HG03565 (cell line): ENCODE measurements around the gene TREM2.
"Not testable (repeated sequence)": the region's sequence is repeated elsewhere in the genome, so short reads cannot be mapped to it uniquely, and the experiment has no call there.

Source experiments
- ATAC-seq: cut with Tn5 transposase; IDR thresholded peaks from one replicate; pipeline ENCODE4 v1.9.1; 2021; ENCODE audit warnings: mild to moderate bottlenecking, moderate library complexity; ENCODE audit not compliant: unreplicated experiment

The TREM2 gene

DNA sequence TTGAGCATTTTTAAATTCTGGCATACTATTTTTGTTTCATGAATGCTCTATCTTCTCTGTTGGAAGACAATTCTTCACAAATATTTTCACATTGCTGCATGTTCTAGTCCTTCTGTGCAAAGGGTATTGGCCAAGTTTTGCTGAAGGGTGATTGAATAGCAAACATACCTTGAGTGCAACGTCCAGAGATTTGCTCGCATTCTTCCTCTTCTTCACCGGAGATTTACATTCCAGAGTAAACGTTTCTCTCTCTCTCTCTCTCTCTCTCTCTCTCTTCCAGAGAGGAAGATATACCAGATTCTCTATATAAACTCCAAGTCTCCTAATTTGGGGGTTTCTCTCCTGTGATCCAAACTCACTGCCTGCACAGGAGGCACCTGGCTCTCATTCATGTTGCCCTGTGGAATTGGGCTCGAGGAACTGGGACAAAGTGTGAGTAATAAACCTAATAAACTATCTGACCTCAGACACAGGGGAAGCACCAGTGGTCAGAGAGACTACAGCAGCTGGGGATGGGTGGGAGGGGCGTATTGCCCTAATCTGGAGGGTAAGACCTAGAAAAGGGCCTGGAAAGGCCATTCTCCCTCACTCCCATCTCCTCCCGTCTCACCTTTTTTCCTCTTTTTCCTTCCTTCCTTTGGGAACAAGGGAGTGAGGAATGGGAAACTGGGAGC lies 7.6 kb downstream of the TREM2 start:
- no peak for ATAC-seq

DNA sequence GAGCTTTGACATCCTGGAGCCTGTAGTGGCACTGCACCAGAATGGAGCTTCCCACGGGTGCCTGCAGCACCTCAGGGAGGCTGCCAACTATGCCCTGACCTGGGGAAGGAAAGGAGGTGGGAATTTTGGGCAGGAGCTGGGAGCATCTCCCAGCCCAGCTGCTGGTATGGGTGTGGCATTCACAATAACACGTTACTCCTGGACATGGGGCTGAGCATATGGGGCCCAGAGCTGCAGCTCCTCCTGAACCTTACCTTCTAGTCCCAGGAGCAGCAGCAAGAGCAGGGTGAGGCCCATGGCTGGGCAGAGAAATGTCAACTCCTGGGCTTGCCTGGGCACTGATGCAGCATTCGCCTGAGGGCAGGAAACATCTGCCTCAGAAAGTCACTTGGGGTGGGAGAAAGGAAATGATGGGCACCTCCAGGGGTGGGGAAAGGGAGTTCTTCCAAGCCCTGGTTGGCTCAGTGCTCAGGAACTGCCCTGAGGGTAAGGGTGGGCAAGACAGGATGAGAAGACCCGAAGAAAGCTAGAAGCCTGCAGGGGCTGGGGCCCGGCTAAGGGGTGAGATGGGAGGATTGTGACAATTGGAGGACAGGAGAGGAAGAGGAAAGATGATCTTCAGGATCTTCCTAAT lies 8.8 kb downstream of the TREM2 start, which contains the start of gene TREML1:
TREML1 (minus strand) TSS at position 356 of the 634 bp plus-strand sequence; CDS start at position 297, 59 bp downstream.
- ATAC-seq: no peak

DNA sequence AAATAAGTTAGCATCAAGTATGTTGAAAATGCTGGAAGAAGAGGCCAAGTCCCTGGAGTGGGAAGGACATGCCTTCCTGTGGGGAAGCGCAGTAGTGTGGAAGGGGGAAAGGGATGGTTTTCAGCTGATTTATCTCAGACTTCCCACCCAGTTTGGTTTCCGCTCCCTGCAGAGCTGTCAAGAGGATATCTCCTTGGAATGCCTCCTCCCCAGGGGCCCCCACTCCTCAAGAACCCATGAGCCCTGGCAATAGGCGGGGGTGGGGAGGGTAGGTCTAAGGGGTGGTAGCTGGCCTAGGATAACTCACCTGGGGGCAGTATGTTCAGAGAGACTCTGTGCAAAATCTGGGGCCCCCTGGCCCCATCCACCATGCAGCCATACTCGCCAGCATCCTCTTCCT lies 9.5 kb downstream of the TREM2 start:
- ATAC-seq: no peak

DNA sequence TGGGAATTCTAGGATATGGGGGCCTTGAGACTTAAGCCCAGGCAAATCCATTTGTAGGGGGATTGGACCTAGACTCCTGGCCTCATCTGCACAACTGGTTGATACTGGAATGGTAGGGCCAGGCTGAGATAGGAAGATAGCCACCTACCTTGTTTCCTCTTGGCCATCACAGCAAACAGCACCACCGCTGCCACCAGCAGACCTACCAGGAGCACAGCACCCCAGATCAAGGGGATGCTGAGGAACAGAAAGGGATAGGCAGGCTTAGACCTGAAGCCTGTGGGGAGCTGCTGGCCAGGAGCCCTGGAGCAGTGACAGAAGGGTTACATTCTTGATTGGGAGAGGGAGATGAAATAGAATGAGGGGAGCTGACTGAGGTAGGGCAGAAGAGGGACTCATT lies 12.2 kb downstream of the TREM2 start:
- ATAC-seq: no peak

DNA sequence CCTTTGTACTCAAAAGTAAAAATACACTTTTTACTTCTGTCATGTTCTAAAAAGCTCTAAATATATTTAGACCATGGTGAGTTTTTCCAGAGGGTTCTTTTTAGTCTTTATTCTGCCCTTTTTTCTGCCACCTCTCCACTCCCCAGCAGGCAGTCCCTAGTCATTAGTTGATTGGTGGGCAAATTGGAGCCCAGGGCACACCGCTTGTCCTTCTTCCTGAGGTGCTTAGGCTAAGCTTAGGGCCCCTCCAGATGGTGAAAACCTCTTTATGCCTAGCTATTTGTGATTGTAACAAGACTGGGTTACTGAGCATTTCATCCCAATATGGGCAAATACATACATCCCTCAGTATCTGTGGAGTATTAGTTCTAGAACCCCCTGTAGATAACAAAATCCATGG lies 15.0 kb downstream of the TREM2 start:
- ATAC-seq: no peak

DNA sequence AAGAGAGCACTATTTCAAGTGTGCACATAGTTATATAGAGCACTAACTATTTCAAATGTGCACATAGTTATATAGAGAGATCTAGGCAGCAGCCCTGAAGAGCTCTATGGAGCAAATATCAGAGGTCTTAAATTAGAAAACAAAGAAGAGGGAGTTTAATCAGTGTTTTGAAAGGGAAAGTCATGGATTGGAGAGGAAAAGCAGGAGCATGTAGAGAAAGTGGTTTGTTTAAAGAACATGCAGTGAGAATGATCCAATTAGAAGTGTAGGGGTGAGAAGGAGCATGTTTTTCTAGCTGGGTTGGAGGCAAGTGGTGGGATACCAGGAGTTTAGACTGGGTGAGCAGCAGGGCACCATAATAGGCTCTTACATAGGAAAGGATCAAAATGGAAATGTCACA lies 26.0 kb downstream of the TREM2 start:
- no peak for ATAC-seq

DNA sequence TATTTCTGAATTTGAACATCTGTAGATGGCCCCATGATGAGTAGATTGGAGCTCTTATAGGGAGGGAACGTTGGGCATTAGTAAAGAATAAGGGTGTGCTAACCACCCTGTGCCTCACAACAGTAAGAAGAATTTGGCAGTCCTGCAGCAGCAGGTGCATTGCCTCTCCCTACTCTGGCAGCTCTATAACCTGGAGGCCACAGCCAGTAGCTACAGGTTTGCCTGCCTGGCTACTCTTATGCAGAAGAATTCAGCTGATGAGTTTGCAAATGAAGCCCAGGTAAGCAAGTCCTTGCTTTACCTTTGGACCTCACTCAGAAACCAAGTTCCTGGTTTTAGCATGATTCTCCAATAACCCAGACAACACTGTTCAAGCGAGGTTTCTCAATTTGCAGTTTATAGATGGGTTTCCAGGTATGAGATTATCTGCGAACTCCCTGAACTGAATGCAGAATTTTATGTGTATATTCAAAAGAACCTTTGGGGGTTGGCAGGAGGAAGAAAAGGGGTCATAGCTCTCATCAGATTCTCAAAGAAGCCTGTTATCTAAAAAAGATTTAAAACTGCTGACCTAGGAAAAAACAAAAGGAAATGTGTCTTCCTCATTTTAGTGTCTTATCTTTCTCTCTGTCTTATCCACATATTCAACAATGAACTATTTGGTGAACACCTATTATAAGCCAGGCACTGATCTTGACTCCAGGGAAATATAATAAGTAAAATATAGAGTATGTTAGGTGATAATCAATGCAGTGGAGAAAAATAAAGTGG lies 27.7 kb downstream of the TREM2 start:
- ATAC-seq: no peak

DNA sequence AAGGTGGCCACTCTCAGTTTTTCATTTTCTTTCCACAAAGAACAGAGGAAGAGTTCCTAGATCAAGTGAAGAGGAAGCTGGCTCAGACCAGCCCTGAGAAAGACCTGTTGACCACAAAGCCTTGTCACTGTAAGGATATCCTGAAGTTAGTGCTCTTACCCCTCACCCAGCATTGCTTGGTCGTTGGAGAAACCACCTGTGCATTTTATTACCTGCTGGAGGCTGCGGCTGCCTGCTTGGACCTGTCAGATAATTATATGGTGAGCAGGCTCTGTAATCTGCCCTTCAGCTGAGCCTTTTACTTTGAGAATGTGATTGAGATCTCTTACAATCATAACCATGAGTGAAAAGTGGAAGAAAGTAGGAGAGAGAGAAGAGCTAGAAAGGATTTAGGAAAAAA lies 30.7 kb downstream of the TREM2 start:
- no peak for ATAC-seq

DNA sequence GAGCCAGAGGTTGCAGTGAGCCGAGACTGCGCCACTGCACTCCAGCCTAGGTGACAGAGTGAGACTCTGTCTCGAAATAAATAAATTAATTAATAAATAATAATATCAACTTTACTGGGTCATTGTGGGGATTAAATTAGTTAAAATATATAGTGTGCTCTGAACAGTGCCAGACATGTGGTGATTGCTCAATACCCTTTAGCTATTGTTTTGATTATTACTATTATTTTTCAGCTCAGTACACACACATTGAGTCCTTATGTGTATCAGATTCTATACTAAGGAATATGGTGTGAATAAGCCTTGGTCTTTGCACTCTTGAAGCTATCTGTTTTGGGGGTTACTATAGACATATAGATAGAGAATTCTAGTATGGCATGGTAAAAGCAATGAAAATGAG lies 37.6 kb downstream of the TREM2 start:
- no peak for ATAC-seq

DNA sequence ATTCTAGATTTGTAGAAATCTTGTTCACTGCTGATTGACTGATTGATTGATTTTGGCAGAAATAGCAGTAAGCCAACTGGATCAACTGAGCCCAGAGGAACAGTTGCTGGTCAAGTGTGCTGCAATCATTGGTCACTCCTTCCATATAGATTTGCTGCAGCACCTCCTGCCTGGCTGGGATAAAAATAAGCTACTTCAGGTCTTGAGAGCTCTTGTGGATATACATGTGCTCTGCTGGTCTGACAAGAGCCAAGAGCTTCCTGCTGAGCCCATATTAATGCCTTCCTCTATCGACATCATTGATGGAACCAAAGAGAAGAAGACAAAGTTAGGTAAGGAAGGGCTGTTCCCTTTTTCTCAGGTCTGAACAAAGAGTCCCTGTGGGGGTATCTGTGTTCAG lies 40.0 kb downstream of the TREM2 start:
- ATAC-seq: no peak

DNA sequence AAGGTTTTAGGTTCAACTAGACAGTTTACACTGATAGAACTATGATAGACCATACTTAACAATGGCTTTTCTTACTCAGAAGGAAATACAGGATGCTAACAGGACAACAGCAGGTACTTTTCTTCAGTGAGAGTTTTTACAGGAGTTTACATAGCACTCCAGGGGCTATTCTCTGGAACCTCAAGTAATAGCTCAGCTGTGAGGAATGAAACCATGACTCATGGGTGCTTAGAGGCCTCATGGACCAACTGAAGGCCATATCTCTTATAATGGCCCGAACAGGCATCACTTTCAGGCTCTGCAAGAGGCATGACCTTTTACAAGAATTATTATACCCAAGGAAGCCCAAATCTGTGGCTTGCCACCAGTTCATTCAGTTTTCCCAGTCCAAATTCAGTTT lies 40.5 kb downstream of the TREM2 start:
- ATAC-seq: no peak

DNA sequence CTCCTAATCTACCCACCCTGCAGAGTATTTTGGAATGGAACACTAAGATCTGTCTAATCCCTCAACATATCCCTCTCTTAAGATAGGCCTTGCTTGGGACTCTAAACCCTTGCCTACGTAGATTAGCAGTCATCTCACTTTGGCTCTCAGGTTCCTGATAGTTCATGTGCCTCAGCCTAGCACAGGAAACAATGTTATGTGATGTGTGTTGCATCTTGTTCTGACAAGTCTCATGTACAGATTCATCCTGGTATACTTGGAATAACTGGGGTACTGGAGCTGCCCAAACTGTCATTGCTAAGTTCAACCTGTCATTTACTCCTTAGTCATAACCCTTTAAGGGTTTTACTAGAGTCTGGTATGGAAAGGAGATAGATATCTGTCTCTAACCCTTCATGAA lies 42.9 kb downstream of the TREM2 start:
- ATAC-seq: no peak

DNA sequence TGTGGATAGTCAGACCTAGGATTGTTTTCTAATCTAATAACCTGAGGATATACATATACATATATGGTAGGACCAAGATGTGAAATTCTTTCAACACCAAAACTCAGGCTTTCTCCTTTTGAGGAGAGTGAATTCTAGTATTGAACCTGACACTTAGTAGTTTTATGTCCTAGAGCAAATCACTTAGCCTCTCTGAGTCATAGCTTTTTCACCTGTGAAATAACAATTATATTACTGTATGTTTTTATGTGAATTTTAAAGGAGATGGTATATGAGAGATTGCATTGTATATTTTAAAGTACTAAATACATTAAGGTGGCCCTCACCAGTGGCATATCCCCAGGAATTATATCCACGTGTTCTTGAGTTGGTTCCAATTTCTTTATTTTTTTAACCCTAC lies 43.4 kb downstream of the TREM2 start:
- no peak for ATAC-seq

DNA sequence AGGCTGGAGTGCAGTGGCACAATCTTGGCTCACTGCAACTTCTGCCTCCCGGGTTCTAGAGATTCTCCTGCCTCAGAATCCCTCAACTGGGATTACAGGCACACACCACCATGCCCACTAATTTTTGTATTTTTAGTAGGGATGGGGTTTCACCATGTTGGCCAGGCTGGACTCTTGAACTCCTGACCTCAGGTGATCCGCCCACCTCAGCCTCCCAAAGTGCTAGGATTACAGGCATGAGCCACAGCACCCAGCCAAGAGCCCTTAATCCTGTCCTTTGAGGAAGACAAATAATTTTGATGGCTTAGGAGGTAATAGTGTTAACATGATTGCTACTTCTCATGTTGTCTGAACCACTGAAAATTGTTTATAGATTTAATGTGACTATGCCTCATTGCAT lies 47.9 kb downstream of the TREM2 start:
- not testable (repeated sequence) for ATAC-seq

DNA sequence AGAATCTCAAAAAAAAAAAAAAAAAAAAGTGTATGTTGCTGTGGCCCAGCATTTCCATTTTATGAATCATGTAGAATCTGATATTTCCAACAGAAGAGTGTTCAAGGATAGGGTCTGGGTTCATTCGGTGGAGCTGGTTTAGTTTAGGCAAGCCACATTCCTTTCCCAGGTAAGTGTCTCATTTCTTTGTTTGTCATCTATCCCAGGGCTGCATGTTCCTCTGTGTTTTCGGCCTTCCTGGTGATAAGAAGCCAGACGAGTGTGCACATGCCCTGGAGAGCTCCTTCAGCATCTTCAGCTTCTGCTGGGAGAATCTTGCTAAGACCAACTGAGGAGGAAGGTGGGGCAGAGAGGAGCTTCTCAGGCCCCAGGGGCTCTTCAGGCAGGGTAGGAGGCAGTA lies 51.9 kb downstream of the TREM2 start:
- ATAC-seq: no peak
